Skeletal muscle tissue (tissue), 4 donors: Measurements from ENCODE around the gene FAM13A. TPM values are rescaled to one million over a fixed set of nuclear protein-coding genes. Genes with fewer than 3 reads are reported as not detected.
"Not testable (repeated sequence)": the region's sequence is repeated elsewhere in the genome, so short reads cannot be mapped to it uniquely, and the experiment has no call there.

Experiments
- H3K27ac ChIP-seq: one replicate; pipeline ENCODE4 v1.7.0; 2013; ENCODE audit warnings: mild to moderate bottlenecking, low read depth, low read length, inconsistent platforms
- H3K27me3 ChIP-seq, 3 donors: one replicate each; pipeline ENCODE4 v1.7.0; 2013; ENCODE audit warnings: low read length in 3 of 3; ENCODE audit not compliant: control insufficient read depth in 3 of 3, insufficient read depth in 3 of 3
- H3K36me3 ChIP-seq, 3 donors: one replicate each; pipeline ENCODE4 v1.7.0; 2013; ENCODE audit warnings: low read length in 3 of 3; ENCODE audit not compliant: control insufficient read depth in 3 of 3, insufficient read depth in 3 of 3
- H3K4me1 ChIP-seq, 3 donors: one replicate each; pipeline ENCODE4 v1.7.0; 2013; ENCODE audit warnings: low read length in 3 of 3, mild to moderate bottlenecking in 3 of 3; ENCODE audit not compliant: control insufficient read depth in 3 of 3, insufficient read depth in 3 of 3
- H3K4me3 ChIP-seq, 3 donors: one replicate each; pipeline ENCODE4 v1.7.0; 2013; ENCODE audit warnings: low read length in 3 of 3
- H3K9ac ChIP-seq, 3 donors: one replicate each; pipeline ENCODE4 v1.7.0; 2013; ENCODE audit warnings: low read length in 3 of 3, mild to moderate bottlenecking in 3 of 3, moderate library complexity in 2 of 3, low read depth in 1 of 3
- H3K9me3 ChIP-seq, 3 donors: one replicate each; pipeline ENCODE4 v1.7.0; 2013; ENCODE audit warnings: low read length in 3 of 3; ENCODE audit not compliant: control insufficient read depth in 3 of 3
- total RNA-seq: library from RNA; depleted of rRNA; stranded (reverse); fragments of >200 nt; gene quantifications from one replicate; pipeline ENCODE4 v1.2.3, GENCODE V29; 2014
- donor health status: Osteomylitis.

Gene FAM13A
- total RNA-seq, 1 donor from 2014 or later, result 41.8 TPM

- not testable (repeated sequence) for H3K27ac ChIP-seq, H3K9ac ChIP-seq, H3K36me3 ChIP-seq, H3K27me3 ChIP-seq, H3K4me3 ChIP-seq, H3K4me1 ChIP-seq, H3K9me3 ChIP-seq
These were observed 203.4 kb downstream of the FAM13A start for GRCh38 chr4:88853583-88853982.

- no peak overlapping the region for H3K4me3 ChIP-seq
- H3K27me3 ChIP-seq, result no peaks in the 10 kb centered on the region
- no peak overlapping the region for H3K27ac ChIP-seq
- H3K9ac ChIP-seq, result no peak overlapping the region
- no peaks in the 10 kb centered on the region for H3K9me3 ChIP-seq
- H3K36me3 ChIP-seq, result no peaks in the 10 kb centered on the region
- peaks cover 0 to 4% (median 2%) of the 10 kb centered on the region in 3 donors for H3K4me1 ChIP-seq
These were observed 210.7 kb downstream of the FAM13A start for GRCh38 chr4:88846206-88846790.

GRCh38 chr4:88843067-88843685, 213.8 kb downstream of the FAM13A start:
- Histone ChIP-seq H3K36me3 (no peaks in the 10 kb centered on the region), H3K27me3 (no peaks in the 10 kb centered on the region), H3K9ac (no peak overlapping the region), H3K27ac (no peak overlapping the region), H3K4me3 (no peak overlapping the region), H3K4me1 (peaks cover 0 to 4% (median 2%) of the 10 kb centered on the region in 3 donors), H3K9me3 (no peaks in the 10 kb centered on the region)

- Histone ChIP-seq H3K9ac (no peak overlapping the region), H3K27ac (no peak overlapping the region), H3K4me3 (no peak overlapping the region), H3K36me3 (no peaks in the 10 kb centered on the region), H3K9me3 (no peaks in the 10 kb centered on the region), H3K4me1 (peaks cover 0 to 4% (median 2%) of the 10 kb centered on the region in 3 donors), H3K27me3 (no peaks in the 10 kb centered on the region)
These were observed 215.3 kb downstream of the FAM13A start for GRCh38 chr4:88841635-88842034.

- no peaks in the 10 kb centered on the region for H3K9me3 ChIP-seq
- no peak overlapping the region for H3K4me3 ChIP-seq
- no peak overlapping the region for H3K27ac ChIP-seq
- H3K36me3 ChIP-seq, result no peaks in the 10 kb centered on the region
- no peaks in the 10 kb centered on the region for H3K27me3 ChIP-seq
- H3K9ac ChIP-seq, result no peak overlapping the region
- H3K4me1 ChIP-seq, result peaks cover 0 to 2% (median 1%) of the 10 kb centered on the region in 3 donors
These were observed 220.8 kb downstream of the FAM13A start for GRCh38 chr4:88836216-88836615.

GRCh38 chr4:88831031-88831430, 226.0 kb downstream of the FAM13A start:
- H3K9me3 ChIP-seq, result no peaks in the 10 kb centered on the region
- no peaks in the 10 kb centered on the region for H3K27me3 ChIP-seq
- peaks cover 0 to 12% (median 4%) of the 10 kb centered on the region in 3 donors for H3K4me1 ChIP-seq
- H3K27ac ChIP-seq, result no peak overlapping the region
- no peaks in the 10 kb centered on the region for H3K36me3 ChIP-seq
- H3K4me3 ChIP-seq, result no peak overlapping the region
- H3K9ac ChIP-seq, result no peak overlapping the region

GRCh38 chr4:88830598-88830997, 226.4 kb downstream of the FAM13A start:
- H3K4me1 ChIP-seq, result peaks cover 0 to 12% (median 4%) of the 10 kb centered on the region in 3 donors
- H3K27me3 ChIP-seq, result no peaks in the 10 kb centered on the region
- H3K9me3 ChIP-seq, result no peaks in the 10 kb centered on the region
- H3K27ac ChIP-seq, result peak overlapping the region; percentile 14
- no peaks in the 10 kb centered on the region for H3K36me3 ChIP-seq
- no peak overlapping the region for H3K9ac ChIP-seq
- no peak overlapping the region for H3K4me3 ChIP-seq

GRCh38 chr4:88828842-88829571, 228.0 kb downstream of the FAM13A start:
- no peak overlapping the region for H3K27ac ChIP-seq
- H3K4me3 ChIP-seq, result no peak overlapping the region
- H3K4me1 ChIP-seq, result peaks cover 0 to 12% (median 4%) of the 10 kb centered on the region in 3 donors
- no peaks in the 10 kb centered on the region for H3K9me3 ChIP-seq
- no peaks in the 10 kb centered on the region for H3K36me3 ChIP-seq
- H3K9ac ChIP-seq, result no peak overlapping the region
- no peaks in the 10 kb centered on the region for H3K27me3 ChIP-seq

GRCh38 chr4:88827442-88827841, 229.5 kb downstream of the FAM13A start:
- Histone ChIP-seq H3K9ac (no peak overlapping the region), H3K36me3 (no peaks in the 10 kb centered on the region), H3K4me3 (no peak overlapping the region), H3K4me1 (peaks cover 0 to 12% (median 9%) of the 10 kb centered on the region in 3 donors), H3K27ac (no peak overlapping the region), H3K27me3 (no peaks in the 10 kb centered on the region), H3K9me3 (no peaks in the 10 kb centered on the region)

GRCh38 chr4:88826771-88827170, 230.2 kb downstream of the FAM13A start:
- Histone ChIP-seq H3K9me3 (no peaks in the 10 kb centered on the region), H3K27me3 (no peaks in the 10 kb centered on the region), H3K4me3 (no peak overlapping the region), H3K36me3 (no peaks in the 10 kb centered on the region), H3K27ac (no peak overlapping the region), H3K4me1 (peaks cover 0 to 17% (median 9%) of the 10 kb centered on the region in 3 donors), H3K9ac (no peak overlapping the region)
